Keratinocyte (primary cell): ENCODE data around the gene RNF38. TPM values are rescaled to one million over a fixed set of nuclear protein-coding genes. Genes with fewer than 3 reads are reported as not detected.
"Not testable (repeated sequence)": the region's sequence is repeated elsewhere in the genome, so short reads cannot be mapped to it uniquely, and the experiment has no call there.

Experiments
- DNase-seq: peaks from one replicate; pipeline ENCODE4 v3.0.0-alpha.2; 2011; ENCODE audit warnings: low read depth, missing footprints, low spot score
- FAIRE-seq: peaks from 2 replicates; lab custom pipeline; 2011; peaks lifted over from hg19 to GRCh38; lab: Jason Lieb, UNC
- H2AFZ ChIP-seq: 2 replicates; pipeline ENCODE4 v1.6.0; 2012; ENCODE audit warnings: low read length, control low read depth, inconsistent platforms; ENCODE audit not compliant: control insufficient read depth
- H3K27ac ChIP-seq: 2 replicates; pipeline ENCODE4 v1.5.1; 2011; ENCODE audit warnings: low read length; ENCODE audit not compliant: control insufficient read depth, insufficient read depth
- H3K27me3 ChIP-seq: 3 replicates; pipeline ENCODE4 v1.6.0; 2011; ENCODE audit warnings: low read length; ENCODE audit not compliant: control insufficient read depth, insufficient read depth; ENCODE audit errors: extremely low read depth
- H3K36me3 ChIP-seq, 2 experiments: 2 replicates in 1 of 2; 3 replicates in 1 of 2; pipeline ENCODE4 v1.5.1; 2011; ENCODE audit warnings: low read length in 2 of 2, mild to moderate bottlenecking in 1 of 2; ENCODE audit not compliant: control insufficient read depth in 2 of 2, insufficient read depth in 2 of 2; ENCODE audit errors: extremely low read depth in 1 of 2
- H3K4me1 ChIP-seq: 3 replicates; pipeline ENCODE4 v1.5.1; 2011; ENCODE audit warnings: low read length; ENCODE audit not compliant: control insufficient read depth, insufficient read depth; ENCODE audit errors: extremely low read depth
- H3K4me2 ChIP-seq: 3 replicates; pipeline ENCODE4 v1.6.0; 2011; ENCODE audit warnings: low read depth, low read length; ENCODE audit not compliant: control insufficient read depth, insufficient read depth; ENCODE audit errors: extremely low read depth
- H3K4me3 ChIP-seq, 3 experiments: fragments of 200-600 bp in 1 of 3; sonication (generic) in 1 of 3; 2 replicates in 2 of 3; 3 replicates in 1 of 3; pipeline ENCODE4 v1.5.1; 2011 to 2016; ENCODE audit warnings: low read length in 3 of 3, mild to moderate bottlenecking in 3 of 3, control low read depth in 2 of 3, inconsistent platforms in 1 of 3, low read depth in 1 of 3, mixed read lengths in 1 of 3, mixed run types in 1 of 3, moderate library complexity in 1 of 3; ENCODE audit not compliant: control insufficient read depth in 2 of 3, insufficient read depth in 2 of 3; ENCODE audit errors: extremely low read depth in 1 of 3
- H3K79me2 ChIP-seq: 2 replicates; pipeline ENCODE4 v1.6.0; 2012; ENCODE audit warnings: low read length; ENCODE audit not compliant: control insufficient read depth, insufficient read depth
- H3K9ac ChIP-seq: 3 replicates; pipeline ENCODE4 v1.6.0; 2011; ENCODE audit warnings: low read length; ENCODE audit not compliant: control insufficient read depth, insufficient read depth; ENCODE audit errors: extremely low read depth
- H3K9me1 ChIP-seq: 3 replicates; pipeline ENCODE4 v1.6.0; 2011; ENCODE audit warnings: low read length; ENCODE audit not compliant: control insufficient read depth, insufficient read depth; ENCODE audit errors: extremely low read depth
- H3K9me3 ChIP-seq: 2 replicates; pipeline ENCODE4 v1.5.1; 2012; ENCODE audit warnings: low read depth, low read length; ENCODE audit not compliant: control insufficient read depth
- H4K20me1 ChIP-seq: 3 replicates; pipeline ENCODE4 v1.6.0; 2011; ENCODE audit warnings: low read length; ENCODE audit not compliant: control insufficient read depth, insufficient read depth; ENCODE audit errors: extremely low read depth
- EZH2 ChIP-seq: IDR thresholded peaks from one replicate; pipeline ENCODE4 v1.6.1; 2012; ENCODE audit warnings: inconsistent platforms, mild to moderate bottlenecking, low read length, moderate library complexity
- dilution Hi-C: fragments of 300-500 bp; cut with MboI; formaldehyde crosslinking; loops from one replicate; pipeline ENCODE4 v1.7.0; 2020; ENCODE audit warnings: low sequenced_read_pairs; ENCODE audit not compliant: extremely low pct_ligation_motif_present
- polyA minus RNA-seq, 3 experiments: library from RNA; depleted of rRNA, polyadenylated mRNA; stranded (reverse); fragments of >200 nt; gene quantifications; 1 replicate in 1 of 3; 2 replicates in 1 of 3; 3 replicates in 1 of 3; pipeline ENCODE4 v1.2.3, GENCODE V29; 2011
- polyA plus RNA-seq, 5 experiments: library from polyadenylated mRNA; depleted of rRNA in 3 of 5; stranded (reverse) in 3 of 5; stranded (forward) in 1 of 5; unstranded in 1 of 5; fragments of >200 nt; gene quantifications; 1 replicate in 1 of 5; 2 replicates in 3 of 5; 3 replicates in 1 of 5; pipeline versions ENCODE4 v1.2.1 to v1.2.3, GENCODE V29; 2011 to 2012; ENCODE audit warnings: missing spikeins in 2 of 5, low read depth in 1 of 5, low replicate concordance in 1 of 5
- TF ChIP-seq, protein P1 (sequence below), 3 experiments: IDR thresholded peaks in 1 of 3; conservative IDR thresholded peaks in 1 of 3; optimal IDR thresholded peaks in 1 of 3; 2 replicates in 2 of 3; 3 replicates in 1 of 3; pipeline versions ENCODE3 to v1.5.1; 2011; ENCODE audit warnings: low read length in 3 of 3, mild to moderate bottlenecking in 3 of 3, moderate library complexity in 2 of 3, control low read depth in 1 of 3, inconsistent platforms in 1 of 3; ENCODE audit not compliant: insufficient read depth in 2 of 3; ENCODE audit errors: extremely low read depth in 1 of 3

Gene RNF38
- polyA plus RNA-seq: 11.2 to 13.4 TPM (median 12.5 TPM) in 3 replicates
- polyA plus RNA-seq (2011; ENCODE audit: low read depth): 1.9 TPM
- 7.8 and 13.8 TPM in 2 replicates for polyA plus RNA-seq (2011; cell fraction: cytosol; rRNA removed)
- polyA plus RNA-seq (2011; cell fraction: nucleus; rRNA removed): 17.0 and 20.1 TPM in 2 replicates
- 6.8 and 8.1 TPM in 2 replicates for polyA plus RNA-seq (2012; ENCODE audit: low replicate concordance)
- polyA minus RNA-seq: 41.5 to 44.1 TPM (median 43.2 TPM) in 3 replicates
- polyA minus RNA-seq (2011; cell fraction: cytosol; rRNA and poly(A)+ RNA removed): 10.2 TPM
- 12.2 and 21.9 TPM in 2 replicates for polyA minus RNA-seq (2011; cell fraction: nucleus; rRNA and poly(A)+ RNA removed)

DNA sequence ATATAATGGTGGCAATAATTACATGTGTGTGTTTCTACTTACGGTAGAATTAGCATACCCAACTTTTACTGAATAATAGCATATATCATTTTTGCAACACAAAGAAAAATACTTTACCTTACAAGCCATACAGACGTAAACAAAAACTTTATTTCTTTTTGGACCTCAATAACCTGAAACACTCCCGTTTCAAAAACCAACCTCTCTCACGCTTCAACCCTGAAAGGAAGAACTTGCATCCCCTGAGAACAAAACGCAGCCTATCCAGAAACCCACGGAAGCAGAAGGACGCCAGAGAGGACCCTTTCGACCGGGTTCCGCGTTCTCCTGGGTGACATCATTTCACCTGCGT lies at the start of gene RNF38:
TSS of gene RNF38 (minus strand) at position 290 of the 352 bp plus-strand sequence. CDS start at position 129, 161 bp downstream.
- no peaks in the 10 kb centered on the region for H3K9me3 ChIP-seq
- peaks cover 13% of the 10 kb centered on the region for H3K4me1 ChIP-seq
- peak within 1 kb of the TSS; percentile 85 for H2AFZ ChIP-seq
- peak within 1 kb of the TSS; percentile 64 for H3K4me2 ChIP-seq
- H3K9ac ChIP-seq: peak within 1 kb of the TSS; percentile 92
- peaks cover 48% of the 10 kb centered on the region for H3K79me2 ChIP-seq
- peak within 1 kb of the TSS; percentile 75 to 96 (median 92) for H3K4me3 ChIP-seq
- H3K36me3 ChIP-seq: peaks cover 0 to 3% of the 10 kb centered on the region in 2 experiments
- H3K27ac ChIP-seq: peak within 1 kb of the TSS; percentile 90
- no peak for FAIRE-seq
- no peaks in the 10 kb centered on the region for H4K20me1 ChIP-seq
- no peak for DNase-seq
- no peak for TF ChIP-seq EZH2
- TF ChIP-seq, protein P1, sequence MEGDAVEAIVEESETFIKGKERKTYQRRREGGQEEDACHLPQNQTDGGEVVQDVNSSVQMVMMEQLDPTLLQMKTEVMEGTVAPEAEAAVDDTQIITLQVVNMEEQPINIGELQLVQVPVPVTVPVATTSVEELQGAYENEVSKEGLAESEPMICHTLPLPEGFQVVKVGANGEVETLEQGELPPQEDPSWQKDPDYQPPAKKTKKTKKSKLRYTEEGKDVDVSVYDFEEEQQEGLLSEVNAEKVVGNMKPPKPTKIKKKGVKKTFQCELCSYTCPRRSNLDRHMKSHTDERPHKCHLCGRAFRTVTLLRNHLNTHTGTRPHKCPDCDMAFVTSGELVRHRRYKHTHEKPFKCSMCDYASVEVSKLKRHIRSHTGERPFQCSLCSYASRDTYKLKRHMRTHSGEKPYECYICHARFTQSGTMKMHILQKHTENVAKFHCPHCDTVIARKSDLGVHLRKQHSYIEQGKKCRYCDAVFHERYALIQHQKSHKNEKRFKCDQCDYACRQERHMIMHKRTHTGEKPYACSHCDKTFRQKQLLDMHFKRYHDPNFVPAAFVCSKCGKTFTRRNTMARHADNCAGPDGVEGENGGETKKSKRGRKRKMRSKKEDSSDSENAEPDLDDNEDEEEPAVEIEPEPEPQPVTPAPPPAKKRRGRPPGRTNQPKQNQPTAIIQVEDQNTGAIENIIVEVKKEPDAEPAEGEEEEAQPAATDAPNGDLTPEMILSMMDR (optimal IDR thresholded peaks at IDR 0.05 in 1 of 3, IDR thresholded peaks at IDR 0.05 in 1 of 3, conservative IDR thresholded peaks at IDR 0.05 in 1 of 3; ENCODE audit: extremely low read depth in 1 of 3, insufficient read depth in 2 of 3, low read length in 3 of 3): no peak
- no peaks in the 10 kb centered on the region for H3K27me3 ChIP-seq
- dilution Hi-C loops: no loop called here
- no peaks in the 10 kb centered on the region for H3K9me1 ChIP-seq

DNA sequence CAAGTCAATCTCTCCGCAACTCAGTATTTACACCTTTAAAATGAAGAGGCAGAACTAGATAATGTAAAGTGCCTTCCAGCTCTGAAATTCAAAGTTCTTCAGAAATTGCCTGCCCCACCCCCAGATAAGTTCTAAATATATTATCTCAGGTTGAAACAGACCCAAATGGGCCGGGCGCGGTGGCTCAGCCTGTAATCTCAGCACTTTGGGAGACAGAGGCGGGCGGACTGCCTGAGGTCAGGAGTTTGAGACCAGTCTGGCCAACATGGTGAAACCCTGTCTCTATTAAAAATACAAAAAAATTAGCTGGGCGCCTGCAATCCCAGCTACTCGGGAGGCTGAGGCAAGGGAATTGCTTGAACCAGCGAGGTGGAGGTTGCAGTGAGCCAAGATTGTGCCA lies 48.5 kb upstream of the RNF38 start:
- H3K9me3 ChIP-seq, H2AFZ ChIP-seq, H3K27me3 ChIP-seq, H3K4me3 ChIP-seq, dilution Hi-C loops, H3K4me1 ChIP-seq, DNase-seq, H3K9ac ChIP-seq, H3K79me2 ChIP-seq, H3K27ac ChIP-seq, H4K20me1 ChIP-seq, FAIRE-seq, H3K9me1 ChIP-seq, H3K4me2 ChIP-seq, H3K36me3 ChIP-seq: not testable (repeated sequence)
